HG02571 (cell line): ENCODE measurements around the gene SPIRE1.
"Not testable (repeated sequence)": the region's sequence is repeated elsewhere in the genome, so short reads cannot be mapped to it uniquely, and the experiment has no call there.

Experiments
- ATAC-seq: cut with Tn5 transposase; IDR thresholded peaks from one replicate; pipeline ENCODE4 v1.9.1; 2021; ENCODE audit warnings: mild to moderate bottlenecking, moderate library complexity; ENCODE audit not compliant: unreplicated experiment

The SPIRE1 gene

GRCh38 chr18:12599966-12600365 is 57.9 kb downstream of the SPIRE1 start:
- ATAC-seq, result no peak

DNA sequence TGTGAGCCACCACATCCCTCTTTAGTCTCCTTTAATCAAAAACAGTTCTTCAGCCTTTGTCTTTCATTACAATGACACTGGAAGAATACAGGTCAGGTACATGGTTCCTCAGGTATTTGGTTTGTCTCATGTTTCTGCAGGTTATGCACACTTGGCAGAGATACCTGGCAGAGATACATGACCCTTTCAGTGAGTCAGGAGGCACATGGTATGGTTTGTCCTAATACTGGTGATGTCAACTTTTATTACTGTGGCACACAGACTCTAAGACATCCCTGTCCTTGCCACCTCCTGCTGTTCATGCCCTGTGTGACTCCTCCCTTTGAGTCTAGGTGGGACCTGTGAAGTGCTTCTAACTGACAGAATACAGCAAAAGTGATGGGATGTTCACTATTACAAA is 58.4 kb downstream of the SPIRE1 start:
- no peak for ATAC-seq

DNA sequence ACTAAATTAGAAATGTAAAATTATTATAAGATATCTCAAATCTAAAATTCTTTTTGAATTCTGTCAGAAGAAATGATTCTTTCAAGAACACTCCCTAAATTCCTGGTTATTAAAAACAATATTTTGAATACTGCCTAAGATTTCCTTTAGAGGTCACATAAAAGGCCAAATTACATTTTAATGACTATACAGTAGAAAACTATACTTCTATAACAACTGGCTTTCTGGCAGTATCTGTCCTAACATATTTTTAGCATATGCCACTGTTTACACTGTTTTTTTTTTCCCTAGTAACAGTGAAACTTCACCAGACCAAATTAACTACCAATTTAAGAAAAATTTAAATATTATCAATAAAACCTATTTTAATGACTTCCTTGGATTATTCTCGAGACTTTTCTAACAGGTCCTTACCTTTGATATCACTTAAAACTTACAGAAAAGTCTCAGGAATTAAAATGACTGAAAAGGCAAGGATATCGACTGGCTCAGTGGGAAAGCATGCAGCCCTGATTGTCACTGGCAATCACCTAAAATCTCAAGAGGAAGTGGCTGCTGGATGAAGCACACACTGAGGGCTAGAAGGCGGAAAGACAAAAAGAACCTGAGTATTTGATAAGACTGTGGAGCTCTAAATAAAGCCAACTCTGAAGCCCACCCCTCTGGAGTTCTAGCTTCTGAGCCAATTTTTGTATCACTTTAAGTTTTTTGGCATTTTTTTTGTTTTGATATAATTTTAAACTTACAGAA is 59.6 kb downstream of the SPIRE1 start:
- ATAC-seq, result no peak

GRCh38 chr18:12597760-12598159 is 60.1 kb downstream of the SPIRE1 start:
- no peak for ATAC-seq

- ATAC-seq, result no peak
These were observed 62.2 kb downstream of the SPIRE1 start for GRCh38 chr18:12595571-12596255.

- no peak for ATAC-seq
These were observed 64.0 kb downstream of the SPIRE1 start for GRCh38 chr18:12593866-12594265.

- ATAC-seq, result no peak
These were observed 65.2 kb downstream of the SPIRE1 start for GRCh38 chr18:12592597-12593127.

DNA sequence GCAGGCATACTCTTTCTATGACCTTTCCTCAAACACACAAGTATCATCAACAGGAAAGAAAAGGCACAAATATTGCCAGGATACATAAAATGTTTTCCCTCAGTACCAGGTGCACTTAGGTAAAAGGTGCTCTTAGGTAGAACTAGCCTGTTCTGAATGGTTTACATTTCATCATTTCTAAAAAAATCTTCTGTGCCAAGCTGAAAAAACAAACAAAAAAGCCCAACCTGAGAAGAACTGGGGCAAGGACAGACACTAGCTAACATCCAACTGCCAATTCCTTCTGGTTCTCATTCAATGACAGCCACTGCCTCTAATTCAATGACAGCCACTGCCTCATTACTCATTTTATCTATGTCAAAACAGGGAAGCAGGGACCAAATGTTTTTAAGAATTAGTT is 68.5 kb downstream of the SPIRE1 start:
- no peak for ATAC-seq

DNA sequence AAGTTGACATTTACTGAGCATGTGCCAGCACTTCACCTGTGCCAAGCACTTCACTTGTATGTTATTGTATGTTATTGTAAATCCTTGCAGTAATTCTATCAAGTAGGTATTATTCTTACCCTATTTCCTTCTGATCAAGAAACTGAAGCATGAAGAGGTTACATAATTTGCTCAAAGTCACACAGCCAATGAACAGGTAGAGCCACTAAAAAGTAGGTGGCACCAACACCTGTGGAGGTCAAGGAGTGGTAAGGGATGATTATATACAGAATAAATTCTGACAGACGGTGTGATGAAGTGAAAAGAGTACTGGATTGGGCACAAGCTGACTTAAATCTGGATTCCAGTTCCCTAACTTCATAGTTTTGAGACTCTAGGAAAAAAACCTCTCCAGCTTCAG is 71.0 kb downstream of the SPIRE1 start:
- no peak for ATAC-seq

- ATAC-seq, result no peak
These were observed 72.7 kb downstream of the SPIRE1 start for GRCh38 chr18:12585218-12585617.

DNA sequence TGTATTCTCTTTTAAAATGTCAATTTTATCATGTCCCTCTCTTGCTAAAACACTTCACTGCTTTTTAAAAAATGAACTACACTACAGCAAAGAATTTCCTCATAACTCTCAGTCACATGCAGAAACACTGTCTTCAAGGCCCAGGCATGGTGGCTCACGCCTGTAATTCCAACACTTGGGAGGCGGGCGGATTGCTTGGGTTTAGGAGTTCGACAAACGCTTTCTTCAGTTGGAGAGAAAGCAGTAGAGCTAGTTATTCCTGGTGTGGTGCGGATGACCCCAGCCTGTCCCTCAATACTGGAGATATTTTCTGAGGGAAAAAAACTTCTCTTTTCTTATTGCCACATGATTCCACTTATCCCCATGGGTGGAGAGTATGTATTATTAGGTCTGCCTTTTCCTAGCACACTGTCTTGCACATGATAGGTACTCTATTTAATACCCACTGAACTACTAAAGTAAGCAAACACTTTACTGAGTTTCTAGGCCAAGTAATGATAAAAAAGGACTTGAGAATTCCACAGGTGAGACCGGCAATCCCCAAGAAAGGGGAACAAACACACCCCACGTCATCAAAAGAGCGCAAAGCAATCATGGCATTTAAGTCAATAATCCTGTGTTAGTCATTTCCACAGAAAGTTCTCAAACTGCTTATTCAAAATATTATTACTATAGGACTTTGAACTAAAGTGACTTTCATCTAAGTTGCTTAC is 77.1 kb downstream of the SPIRE1 start:
- no peak for ATAC-seq

- ATAC-seq, result no peak
These were observed 78.1 kb downstream of the SPIRE1 start for GRCh38 chr18:12579775-12580174.

DNA sequence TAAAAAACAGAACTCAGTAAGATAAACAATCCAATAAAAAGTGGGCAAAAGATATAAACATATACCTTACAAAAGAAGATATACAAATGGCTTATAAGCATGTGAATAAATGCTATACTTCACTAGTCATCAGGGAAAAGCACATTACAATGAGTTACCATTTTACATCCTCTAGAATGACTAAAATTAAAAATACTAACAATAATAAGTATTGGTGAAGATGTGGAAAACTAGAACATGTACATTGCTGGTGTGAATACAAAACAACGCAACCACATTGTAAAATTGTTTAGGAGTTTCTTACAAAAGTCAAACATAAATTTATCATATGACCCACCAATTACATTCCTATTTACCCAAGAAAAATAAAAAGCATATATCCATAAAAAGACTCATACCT is 80.1 kb downstream of the SPIRE1 start:
- ATAC-seq, result no peak

GRCh38 chr18:12574494-12575185 is 83.3 kb downstream of the SPIRE1 start:
- ATAC-seq, result no peak

- no peak for ATAC-seq
These were observed 86.3 kb downstream of the SPIRE1 start for GRCh38 chr18:12571630-12572029.

DNA sequence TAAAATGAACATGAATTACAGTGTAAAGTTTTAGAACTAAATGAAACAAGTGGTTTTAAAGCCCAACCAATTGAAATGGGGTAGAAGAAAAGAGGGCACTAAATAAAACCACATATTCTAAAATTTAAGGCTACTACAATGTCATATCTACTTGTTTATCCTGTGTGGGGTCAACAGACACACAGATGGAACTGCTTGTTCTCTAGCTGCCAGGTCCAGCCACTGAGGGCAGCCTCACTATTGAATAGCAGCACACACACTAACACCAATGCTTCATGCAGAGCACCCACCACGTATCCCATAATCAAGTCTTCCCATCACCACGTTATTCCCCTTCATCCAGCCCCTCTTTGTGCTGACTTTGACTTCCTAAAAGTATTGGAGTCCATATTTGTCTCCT is 88.1 kb downstream of the SPIRE1 start:
- no peak for ATAC-seq

- no peak for ATAC-seq
These were observed 90.1 kb downstream of the SPIRE1 start for GRCh38 chr18:12567849-12568248.

DNA sequence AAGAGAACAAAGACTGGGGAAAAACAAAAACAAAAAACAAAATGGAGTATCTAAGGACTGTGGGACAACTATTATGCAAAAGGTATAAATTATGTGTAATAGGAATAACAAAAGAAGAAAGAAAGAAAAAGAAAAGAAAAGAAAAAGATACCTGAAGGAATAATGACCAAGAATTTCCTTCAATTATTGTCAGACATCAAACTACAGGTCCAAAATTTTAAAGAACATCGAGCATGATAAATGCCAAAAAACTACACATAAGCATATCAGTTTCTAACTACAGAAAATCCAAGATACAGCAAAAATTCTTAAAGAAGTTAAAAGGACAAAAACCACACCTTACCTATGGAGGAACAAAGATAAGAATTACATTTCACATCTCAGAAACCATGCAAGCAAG is 93.0 kb downstream of the SPIRE1 start:
- ATAC-seq, result no peak

DNA sequence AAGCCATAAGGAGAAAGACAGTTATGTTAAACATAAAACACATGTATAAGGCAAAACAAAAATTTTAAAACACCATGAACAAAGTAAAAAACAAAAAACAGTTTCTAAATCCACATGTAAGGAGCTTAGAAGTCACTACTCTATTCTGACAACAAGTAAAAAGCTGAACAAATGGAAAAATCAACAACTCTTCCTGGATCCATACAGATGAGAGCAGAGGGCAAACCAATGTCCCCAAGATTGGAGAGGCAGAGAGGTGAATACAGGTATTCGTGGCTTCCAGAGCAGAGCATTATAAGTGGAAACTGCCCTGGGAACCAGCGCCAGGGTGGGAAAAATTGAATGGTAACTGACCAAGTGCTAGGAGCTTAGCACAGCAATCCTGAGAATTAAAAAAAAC is 93.5 kb downstream of the SPIRE1 start:
- ATAC-seq, result no peak

- not testable (repeated sequence) for ATAC-seq
These were observed 97.3 kb downstream of the SPIRE1 start for GRCh38 chr18:12560600-12560999.

- ATAC-seq, result no peak
These were observed 98.6 kb downstream of the SPIRE1 start for GRCh38 chr18:12559319-12559718.
